K562 (cell line): ENCODE measurements around the gene CCDC175. TPM values are rescaled to one million over a fixed set of nuclear protein-coding genes. Genes with fewer than 3 reads are reported as not detected.
A peak's percentile ranks its signal among the peaks of the same experiment; 100 is the strongest.

Experiments used
- DNMT1 ChIP-seq: fragments of 450-650 bp; IDR thresholded peaks from 2 replicates; pipeline ENCODE4 v1.6.1; 2016; ENCODE audit warnings: antibody characterized with exemption, mild to moderate bottlenecking
- EP300 ChIP-seq: IDR thresholded peaks from 2 replicates; pipeline ENCODE4 v1.6.1; 2012; ENCODE audit warnings: low read length, improper control_type of control experiment
- FOXA1 ChIP-seq: fragments of 450-650 bp; IDR thresholded peaks from 2 replicates; pipeline ENCODE4 v1.6.1; 2016; ENCODE audit warnings: mild to moderate bottlenecking, borderline replicate concordance
- GABPB1 ChIP-seq: sonication (generic); formaldehyde crosslinking; IDR thresholded peaks from 2 replicates; pipeline ENCODE4 v1.8.0; 2022; ENCODE audit warnings: mild to moderate bottlenecking, missing genetic modification reagents
- MTA1 ChIP-seq: fragments of 450-650 bp; IDR thresholded peaks from 2 replicates; pipeline ENCODE4 v1.6.1; 2017; ENCODE audit warnings: borderline replicate concordance
- NR2C1 ChIP-seq, 2 experiments: fragments of 450-650 bp; IDR thresholded peaks; 2 replicates each; pipeline ENCODE4 v1.6.1; 2017; ENCODE audit warnings: mild to moderate bottlenecking in 2 of 2, antibody characterized with exemption in 1 of 2, inconsistent platforms in 1 of 2, missing compliant biosample characterization in 1 of 2, missing genetic modification characterization in 1 of 2
- NRF1 ChIP-seq, 2 experiments: fragments of 450-650 bp; IDR thresholded peaks in 1 of 2; conservative IDR thresholded peaks in 1 of 2; 2 replicates each; pipeline ENCODE4 v1.6.1; 2014; ENCODE audit warnings: mild to moderate bottlenecking in 2 of 2
- STAG1 ChIP-seq: sonication (generic); formaldehyde crosslinking; IDR thresholded peaks from 2 replicates; pipeline ENCODE4 v1.5.0; 2020; ENCODE audit warnings: missing genetic modification reagents, borderline replicate concordance
- TAF9B ChIP-seq: fragments of 450-650 bp; IDR thresholded peaks from 2 replicates; pipeline ENCODE4 v1.6.1; 2018; ENCODE audit warnings: mild to moderate bottlenecking; ENCODE audit not compliant: partially characterized antibody
- ZC3H4 ChIP-seq: sonication (generic); formaldehyde crosslinking; IDR thresholded peaks from 2 replicates; pipeline ENCODE4 v1.9.0; 2021; ENCODE audit warnings: missing genetic modification reagents, borderline replicate concordance
- polyA plus RNA-seq, 8 experiments: library from polyadenylated mRNA; depleted of rRNA in 4 of 8; stranded (reverse) in 5 of 8; unstranded in 3 of 8; fragments of >200 nt; fragmentation: Nextera tagmentation in 2 of 8; fragmentation: Illumina TruSeq in 1 of 8; extraction: Ambion mirVana in 2 of 8; extraction: Trizol in 1 of 8; gene quantifications; 2 replicates each; pipeline versions ENCODE4 v1.2.1 to v1.2.3, GENCODE V29; 2011 to 2014; ENCODE audit warnings: inconsistent platforms in 1 of 8, missing spikeins in 1 of 8
- total RNA-seq, 7 experiments: library from RNA; depleted of rRNA in 6 of 7; stranded (reverse); fragments of >200 nt in 6 of 7; fragmentation: Illumina TruSeq in 2 of 7; extraction: Trizol in 2 of 7; gene quantifications; 2 replicates each; pipeline versions ENCODE4 v1.2.1 to v1.2.3, GENCODE V29; 2011 to 2021; ENCODE audit warnings: low replicate concordance in 1 of 7
- TF ChIP-seq, protein P1 (sequence below): sonication (generic); formaldehyde crosslinking; IDR thresholded peaks from 2 replicates; pipeline ENCODE4 v1.8.1; 2023; ENCODE audit warnings: mild to moderate bottlenecking, missing genetic modification reagents

Gene CCDC175
- total and polyA plus RNA-seq, 9 of the 15 experiments (the other 6 are each of a cell fraction or from before 2014, with no cell fraction given) = not detected

DNA sequence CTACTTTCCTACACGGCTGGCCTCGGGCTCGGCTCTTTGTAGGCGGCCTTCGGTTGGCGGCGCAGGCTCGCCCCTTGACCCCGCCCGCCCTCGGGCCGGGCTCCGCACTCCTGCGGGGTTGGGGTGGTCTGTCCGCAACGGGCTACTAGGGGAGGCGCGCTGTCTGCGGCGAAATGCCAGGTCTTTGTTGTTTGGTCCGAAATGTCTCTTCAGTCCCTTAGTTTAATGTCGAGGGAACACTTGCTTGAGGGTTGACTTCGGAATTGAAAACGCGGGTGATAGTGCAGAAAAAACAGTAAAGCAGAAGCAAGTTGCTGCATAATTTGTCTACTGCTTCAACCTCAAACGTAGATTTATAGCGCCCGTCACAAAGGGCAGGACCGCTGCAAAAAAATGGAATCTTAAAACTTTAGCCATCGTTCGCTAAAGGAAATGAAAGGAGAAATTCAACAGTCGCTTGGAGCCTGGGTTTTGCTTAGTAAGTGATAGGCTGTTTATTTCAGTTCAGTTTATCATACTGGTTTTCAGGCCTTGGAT, 91.9 kb downstream of the CCDC175 start (continued):
- TF ChIP-seq STAG1 (CRISPR knock-in tag) = no peak
- no peak for TF ChIP-seq ZC3H4 (CRISPR knock-in tag)
- TF ChIP-seq DNMT1 = no peak
- 0 out of 2 replicates have a peak, but pooled peaks have one; percentile 34 for TF ChIP-seq MTA1
- TF ChIP-seq TAF9B = peak; percentile 3
- TF ChIP-seq EP300 = no peak
- TF ChIP-seq, protein P1, sequence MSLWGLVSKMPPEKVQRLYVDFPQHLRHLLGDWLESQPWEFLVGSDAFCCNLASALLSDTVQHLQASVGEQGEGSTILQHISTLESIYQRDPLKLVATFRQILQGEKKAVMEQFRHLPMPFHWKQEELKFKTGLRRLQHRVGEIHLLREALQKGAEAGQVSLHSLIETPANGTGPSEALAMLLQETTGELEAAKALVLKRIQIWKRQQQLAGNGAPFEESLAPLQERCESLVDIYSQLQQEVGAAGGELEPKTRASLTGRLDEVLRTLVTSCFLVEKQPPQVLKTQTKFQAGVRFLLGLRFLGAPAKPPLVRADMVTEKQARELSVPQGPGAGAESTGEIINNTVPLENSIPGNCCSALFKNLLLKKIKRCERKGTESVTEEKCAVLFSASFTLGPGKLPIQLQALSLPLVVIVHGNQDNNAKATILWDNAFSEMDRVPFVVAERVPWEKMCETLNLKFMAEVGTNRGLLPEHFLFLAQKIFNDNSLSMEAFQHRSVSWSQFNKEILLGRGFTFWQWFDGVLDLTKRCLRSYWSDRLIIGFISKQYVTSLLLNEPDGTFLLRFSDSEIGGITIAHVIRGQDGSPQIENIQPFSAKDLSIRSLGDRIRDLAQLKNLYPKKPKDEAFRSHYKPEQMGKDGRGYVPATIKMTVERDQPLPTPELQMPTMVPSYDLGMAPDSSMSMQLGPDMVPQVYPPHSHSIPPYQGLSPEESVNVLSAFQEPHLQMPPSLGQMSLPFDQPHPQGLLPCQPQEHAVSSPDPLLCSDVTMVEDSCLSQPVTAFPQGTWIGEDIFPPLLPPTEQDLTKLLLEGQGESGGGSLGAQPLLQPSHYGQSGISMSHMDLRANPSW (CRISPR knock-in tag) = no peak
- TF ChIP-seq GABPB1 (CRISPR knock-in tag) = no peak
- peak; percentile 73 for TF ChIP-seq NR2C1 (IDR thresholded peaks at IDR 0.05)
- TF ChIP-seq NR2C1 (tag; IDR thresholded peaks at IDR 0.05) = peak; percentile 53
- 0 out of 4 replicates have a peak, but pooled peaks of 1 of the 2 experiments have one; percentile 11 for TF ChIP-seq NRF1 (conservative IDR thresholded peaks at IDR 0.05 in 1 of 2, IDR thresholded peaks at IDR 0.05 in 1 of 2)
- TF ChIP-seq FOXA1 = no peak
